Neural progenitor cell (in vitro differentiated cells): ENCODE measurements around the gene ARL2.

Experiments
- EZH2 ChIP-seq: fragments of 200-600 bp; sonication (generic); IDR thresholded peaks from 2 replicates; pipeline ENCODE4 v1.6.1; 2017; ENCODE audit warnings: antibody characterized with exemption, mild to moderate bottlenecking, moderate library complexity
- EZH2phosphoT487 ChIP-seq: fragments of 200-600 bp; sonication (generic); IDR thresholded peaks from 2 replicates; pipeline ENCODE4 v1.6.1; 2017; ENCODE audit warnings: antibody characterized with exemption
- TF ChIP-seq, protein P1 (sequence below): fragments of 200-600 bp; sonication (generic); IDR thresholded peaks from 2 replicates; pipeline ENCODE4 v1.5.1; 2017; ENCODE audit warnings: antibody characterized with exemption, mild to moderate bottlenecking

DNA sequence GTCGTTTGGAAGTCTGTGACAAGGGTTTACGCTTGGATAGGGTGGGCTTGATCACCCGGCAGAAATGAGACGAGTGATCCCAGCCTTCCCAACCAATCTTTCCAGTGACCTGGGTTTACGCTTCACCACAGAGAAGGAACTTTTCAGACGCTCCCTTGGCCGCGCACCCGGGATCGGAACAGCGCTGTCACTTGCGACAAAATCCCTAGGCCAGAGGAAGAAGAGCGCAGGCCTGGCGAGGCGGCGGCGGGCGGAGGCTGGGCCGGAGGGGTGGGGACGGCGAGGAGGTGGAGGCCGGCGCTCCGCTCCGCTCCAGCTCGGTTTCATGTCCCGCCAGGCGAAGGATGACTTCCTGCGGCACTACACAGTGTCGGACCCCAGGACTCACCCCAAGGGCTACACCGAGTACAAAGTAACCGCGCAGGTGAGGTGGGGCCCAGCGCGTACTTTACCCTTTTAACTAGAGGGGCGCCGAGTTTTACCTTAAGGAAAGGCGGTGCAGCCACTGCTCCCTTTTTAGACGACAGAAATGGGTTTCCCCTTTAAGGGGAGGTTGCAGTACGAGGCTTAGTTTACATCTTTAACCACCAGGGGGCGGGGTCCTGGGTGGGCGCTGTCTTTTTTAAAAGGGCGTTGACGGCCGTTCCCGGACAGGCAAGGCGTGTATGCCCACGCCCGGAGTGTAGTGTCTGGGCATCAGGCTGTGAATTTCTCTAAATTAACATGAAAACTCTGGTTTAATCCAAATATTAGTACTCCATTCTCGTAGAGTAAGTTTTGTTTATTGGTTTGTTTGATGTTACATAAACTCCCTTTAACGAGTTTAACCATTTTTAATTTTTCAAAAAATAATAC lies 13.5 kb downstream of the ARL2 start, which contains the start of gene SNX15:
- TF ChIP-seq, protein P1, sequence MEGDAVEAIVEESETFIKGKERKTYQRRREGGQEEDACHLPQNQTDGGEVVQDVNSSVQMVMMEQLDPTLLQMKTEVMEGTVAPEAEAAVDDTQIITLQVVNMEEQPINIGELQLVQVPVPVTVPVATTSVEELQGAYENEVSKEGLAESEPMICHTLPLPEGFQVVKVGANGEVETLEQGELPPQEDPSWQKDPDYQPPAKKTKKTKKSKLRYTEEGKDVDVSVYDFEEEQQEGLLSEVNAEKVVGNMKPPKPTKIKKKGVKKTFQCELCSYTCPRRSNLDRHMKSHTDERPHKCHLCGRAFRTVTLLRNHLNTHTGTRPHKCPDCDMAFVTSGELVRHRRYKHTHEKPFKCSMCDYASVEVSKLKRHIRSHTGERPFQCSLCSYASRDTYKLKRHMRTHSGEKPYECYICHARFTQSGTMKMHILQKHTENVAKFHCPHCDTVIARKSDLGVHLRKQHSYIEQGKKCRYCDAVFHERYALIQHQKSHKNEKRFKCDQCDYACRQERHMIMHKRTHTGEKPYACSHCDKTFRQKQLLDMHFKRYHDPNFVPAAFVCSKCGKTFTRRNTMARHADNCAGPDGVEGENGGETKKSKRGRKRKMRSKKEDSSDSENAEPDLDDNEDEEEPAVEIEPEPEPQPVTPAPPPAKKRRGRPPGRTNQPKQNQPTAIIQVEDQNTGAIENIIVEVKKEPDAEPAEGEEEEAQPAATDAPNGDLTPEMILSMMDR = peak; percentile 77
- TF ChIP-seq EZH2 (no peak), EZH2phosphoT487 (no peak)
